DND-41 (cell line): ENCODE measurements around the gene SPACA4.

Source experiments
- ATAC-seq: fragments of 200-7000 bp; cut with Tn5 transposase; 3 replicates; pipeline ENCODE4 v1.9.1; 2021; ENCODE audit warnings: low read depth; ENCODE audit not compliant: insufficient read depth
- DNase-seq: peaks from one replicate; pipeline ENCODE4 v3.0.0-alpha.2; 2020
- H2AFZ ChIP-seq: 2 replicates; pipeline ENCODE4 v1.6.0; 2012; ENCODE audit warnings: low read depth, low read length
- H3K27ac ChIP-seq: 2 replicates; pipeline ENCODE4 v1.5.1; 2012; ENCODE audit warnings: low read length, inconsistent platforms
- H3K27me3 ChIP-seq: fragments of 200-600 bp; sonication (generic); 2 replicates; pipeline ENCODE4 v1.6.0; 2012; ENCODE audit warnings: low read length, mild to moderate bottlenecking, inconsistent platforms; ENCODE audit not compliant: insufficient read depth, poor library complexity
- H3K36me3 ChIP-seq: 2 replicates; pipeline ENCODE4 v1.5.1; 2012; ENCODE audit warnings: low read length, inconsistent platforms; ENCODE audit not compliant: insufficient read depth
- H3K4me1 ChIP-seq: 2 replicates; pipeline ENCODE4 v1.5.1; 2012; ENCODE audit warnings: mild to moderate bottlenecking, low read length; ENCODE audit not compliant: insufficient read depth
- H3K4me2 ChIP-seq: 2 replicates; pipeline ENCODE4 v1.6.0; 2012; ENCODE audit warnings: mild to moderate bottlenecking, moderate library complexity, low read length, inconsistent platforms; ENCODE audit not compliant: insufficient read depth
- H3K4me3 ChIP-seq, 2 experiments: fragments of 200-600 bp in 1 of 2; shearing (Covaris generic) in 1 of 2; 2 replicates each; pipeline ENCODE4 v1.5.1; 2012 to 2016; ENCODE audit warnings: inconsistent platforms in 2 of 2, low read length in 2 of 2, mild to moderate bottlenecking in 2 of 2, low read depth in 1 of 2, moderate library complexity in 1 of 2
- H3K79me2 ChIP-seq: 2 replicates; pipeline ENCODE4 v1.6.0; 2012; ENCODE audit warnings: low read length, inconsistent platforms; ENCODE audit not compliant: insufficient read depth
- H3K9ac ChIP-seq: 2 replicates; pipeline ENCODE4 v1.6.0; 2012; ENCODE audit warnings: low read depth, mild to moderate bottlenecking, inconsistent platforms, low read length, moderate library complexity
- H3K9me3 ChIP-seq: 2 replicates; pipeline ENCODE4 v1.5.1; 2012; ENCODE audit warnings: low read length, moderate library complexity, mild to moderate bottlenecking, inconsistent platforms; ENCODE audit not compliant: insufficient read depth, severe bottlenecking
- H4K20me1 ChIP-seq: 2 replicates; pipeline ENCODE4 v1.6.0; 2012; ENCODE audit warnings: low read length; ENCODE audit not compliant: insufficient read depth
- CTCF ChIP-seq: IDR thresholded peaks from 2 replicates; pipeline ENCODE4 v1.5.1; 2012; ENCODE audit warnings: borderline replicate concordance, low read length, moderate library complexity, mild to moderate bottlenecking; ENCODE audit not compliant: poor library complexity, severe bottlenecking; ENCODE audit errors: extremely low read depth
- EZH2 ChIP-seq: IDR thresholded peaks from 3 replicates; pipeline ENCODE4 v1.6.1; 2012; ENCODE audit warnings: borderline replicate concordance, low read depth, mild to moderate bottlenecking, moderate library complexity, low read length, inconsistent platforms; ENCODE audit not compliant: severe bottlenecking

The SPACA4 gene

DNA sequence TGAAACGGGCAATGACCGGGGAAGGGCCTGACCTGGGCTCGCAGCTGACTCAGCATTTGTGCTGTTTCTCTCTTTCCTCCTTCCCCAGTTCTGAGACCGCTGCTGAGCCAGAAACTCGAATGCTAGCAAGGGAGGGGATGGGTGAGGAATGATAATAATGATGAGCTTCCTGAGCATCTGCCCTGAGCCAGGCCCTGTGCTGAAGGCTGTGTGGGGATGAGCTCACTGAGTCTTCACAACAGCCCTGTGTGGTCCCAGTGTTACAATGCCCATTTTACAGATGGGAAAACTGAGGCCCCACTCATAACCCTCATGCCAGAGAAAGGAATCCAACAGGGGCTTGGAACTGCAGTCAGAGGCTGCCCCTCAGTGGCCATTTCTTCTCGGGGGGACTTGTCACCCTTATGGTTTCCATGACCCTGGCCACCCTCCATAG, 46.4 kb upstream of the SPACA4 start:
- no peak for TF ChIP-seq EZH2
- peak; percentile 37 for TF ChIP-seq CTCF
- Histone ChIP-seq H3K4me3 (no peak overlapping the region), H3K36me3 (no peaks in the 10 kb centered on the region), H3K27me3 (no peaks in the 10 kb centered on the region), H2AFZ (no peak overlapping the region), H3K4me2 (no peak overlapping the region), H3K4me1 (no peaks in the 10 kb centered on the region), H3K27ac (no peak overlapping the region), H3K9me3 (no peaks in the 10 kb centered on the region), H3K79me2 (no peaks in the 10 kb centered on the region), H4K20me1 (no peaks in the 10 kb centered on the region), H3K9ac (no peak overlapping the region)
- ATAC-seq (no peak), DNase-seq (peak; percentile 13)

GRCh38 chr19:48561412-48561811, 45.1 kb upstream of the SPACA4 start:
- Histone ChIP-seq H3K36me3 (no peaks in the 10 kb centered on the region), H3K4me1 (no peaks in the 10 kb centered on the region), H3K4me2 (no peak overlapping the region), H3K9ac (no peak overlapping the region), H3K4me3 (no peak overlapping the region), H2AFZ (no peak overlapping the region), H3K79me2 (no peaks in the 10 kb centered on the region), H3K27ac (no peak overlapping the region), H4K20me1 (no peaks in the 10 kb centered on the region), H3K9me3 (no peaks in the 10 kb centered on the region), H3K27me3 (no peaks in the 10 kb centered on the region)
- DNase-seq, result no peak
- no peak for ATAC-seq
- TF ChIP-seq EZH2 (no peak), CTCF (no peak)

GRCh38 chr19:48565090-48565489, 41.5 kb upstream of the SPACA4 start:
- Histone ChIP-seq H3K9ac (no peak overlapping the region), H3K4me2 (no peak overlapping the region), H3K27me3 (no peaks in the 10 kb centered on the region), H3K4me3 (no peak overlapping the region), H4K20me1 (no peaks in the 10 kb centered on the region), H3K27ac (no peak overlapping the region), H3K36me3 (no peaks in the 10 kb centered on the region), H3K79me2 (no peaks in the 10 kb centered on the region), H3K9me3 (no peaks in the 10 kb centered on the region), H3K4me1 (no peaks in the 10 kb centered on the region), H2AFZ (no peak overlapping the region)
- no peak for ATAC-seq
- DNase-seq, result no peak
- TF ChIP-seq CTCF (no peak), EZH2 (no peak)

DNA sequence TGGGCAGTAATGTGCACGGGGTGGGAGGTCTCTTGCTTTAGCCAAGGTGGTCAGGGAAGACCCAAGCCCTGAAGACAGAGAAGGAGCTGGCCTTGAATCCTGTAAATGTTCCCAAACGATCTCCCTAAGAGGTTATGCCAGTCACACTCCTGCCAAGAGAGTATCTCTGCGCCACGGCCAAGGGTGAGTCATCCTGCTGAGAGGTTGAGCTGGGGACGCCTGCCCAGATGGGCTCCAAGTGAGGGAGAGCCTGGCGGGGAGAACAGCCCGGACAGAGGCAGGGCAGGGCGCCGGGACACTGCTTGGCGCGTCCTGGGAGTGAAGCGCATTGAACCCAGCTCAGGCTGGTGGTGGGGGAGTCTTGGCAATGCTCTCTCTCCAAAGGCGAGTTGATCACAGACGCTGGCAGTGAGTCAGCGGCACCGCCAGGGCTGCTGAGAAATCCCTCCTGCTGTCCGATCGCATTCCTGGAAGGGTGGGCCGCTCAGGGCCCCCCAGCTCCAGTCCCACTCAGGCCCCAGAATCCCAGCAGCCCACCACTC, 38.1 kb upstream of the SPACA4 start:
- Histone ChIP-seq H2AFZ (no peak overlapping the region), H3K79me2 (no peaks in the 10 kb centered on the region), H3K4me1 (no peaks in the 10 kb centered on the region), H4K20me1 (no peaks in the 10 kb centered on the region), H3K4me3 (no peak overlapping the region), H3K9ac (no peak overlapping the region), H3K36me3 (no peaks in the 10 kb centered on the region), H3K4me2 (no peak overlapping the region), H3K27me3 (peaks cover 2% of the 10 kb centered on the region), H3K27ac (no peak overlapping the region), H3K9me3 (no peaks in the 10 kb centered on the region)
- ATAC-seq (no peak), DNase-seq (no peak)
- TF ChIP-seq EZH2 (no peak), CTCF (no peak)
